HCT116 (cell line): ENCODE measurements around the gene ABI3. TPM values are rescaled to one million over a fixed set of nuclear protein-coding genes. Genes with fewer than 3 reads are reported as not detected.

ENCODE experiments used
- ATAC-seq: fragments of 200-7000 bp; cut with Tn5 transposase; 2 replicates; pipeline ENCODE4 v1.9.1; 2020; ENCODE audit warnings: mild to moderate bottlenecking, moderate library complexity
- BruUV-seq: library from RNA; stranded (reverse); fragments of 400-500 nt; replicated peaks from 2 replicates; lab custom pipeline; 2021; lab: Mats Ljungman, UMichigan
- CTCF ChIA-PET: fragments of 300-600 bp; sonication (Branson Sonifier 250); formaldehyde crosslinking; loops from one replicate; lab custom pipeline; 2021; ENCODE audit warnings: antibody characterized with exemption; lab: Charles Lee
- POLR2A ChIA-PET: fragments of 300-600, 350-600 bp; sonication (Branson Sonifier 250); formaldehyde crosslinking; loops from one replicate; lab custom pipeline; 2021; ENCODE audit warnings: antibody characterized with exemption; lab: Charles Lee
- RAD21 ChIA-PET, 2 experiments: fragments of 300-600 bp; sonication (Branson Sonifier 250); formaldehyde crosslinking; loops; one replicate each; lab custom pipeline; 2023; ENCODE audit warnings: low total read pairs in 2 of 2; ENCODE audit not compliant: uncharacterized antibody in 2 of 2, unreplicated experiment in 2 of 2, low non-redundant PET in 1 of 2; lab: Charles Lee
- DNase-seq: peaks from one replicate; pipeline ENCODE4 v3.0.0-alpha.2; 2010; ENCODE audit warnings: low read depth, low spot score
- H2AFZ ChIP-seq: fragments of 200-600 bp; shearing (Covaris generic), sonication (generic); 2 replicates; pipeline ENCODE4 v1.6.1; 2017; ENCODE audit warnings: low read depth, mixed run types, mixed read lengths, antibody characterized with exemption, low read length; ENCODE audit not compliant: poor library complexity, severe bottlenecking
- H3K27ac ChIP-seq: 2 replicates; pipeline ENCODE4 v1.5.1; 2012; ENCODE audit warnings: low read depth, low read length
- H3K27me3 ChIP-seq: fragments of 200-600 bp; sonication (generic); 2 replicates; pipeline ENCODE4 v1.6.1; 2016; ENCODE audit warnings: mixed run types, low read length, mixed read lengths; ENCODE audit not compliant: insufficient read depth
- H3K36me3 ChIP-seq, 2 experiments: fragments of 200-500 bp in 1 of 2; fragments of 200-600 bp in 1 of 2; sonication (Bioruptor generic) in 1 of 2; sonication (generic) in 1 of 2; 2 replicates each; pipeline versions ENCODE4 v1.5.1 to v1.6.1; 2014 to 2016; ENCODE audit warnings: low read length in 2 of 2, inconsistent platforms in 1 of 2, mixed read lengths in 1 of 2, mixed run types in 1 of 2; ENCODE audit not compliant: insufficient read depth in 2 of 2, control insufficient read depth in 1 of 2
- H3K4me1 ChIP-seq, 2 experiments: fragments of 200-600 bp in 1 of 2; sonication (generic) in 1 of 2; 2 replicates each; pipeline versions ENCODE4 v1.5.1 to v1.6.1; 2012 to 2017; ENCODE audit warnings: low read length in 2 of 2, inconsistent platforms in 1 of 2, mild to moderate bottlenecking in 1 of 2, mixed read lengths in 1 of 2, mixed run types in 1 of 2, moderate library complexity in 1 of 2; ENCODE audit not compliant: insufficient read depth in 2 of 2, control insufficient read depth in 1 of 2
- H3K4me2 ChIP-seq: fragments of 200-600 bp; sonication (generic); 2 replicates; pipeline ENCODE4 v1.6.1; 2017; ENCODE audit warnings: mixed run types, low read length, mixed read lengths
- H3K4me3 ChIP-seq, 2 experiments: fragments of 200-600 bp in 1 of 2; sonication (generic) in 1 of 2; replicated peaks in 1 of 2; 2 replicates each; pipeline ENCODE4 v1.5.1; 2011 to 2016; ENCODE audit warnings: low read length in 2 of 2, control low read depth in 1 of 2, low read depth in 1 of 2, mild to moderate bottlenecking in 1 of 2, mixed read lengths in 1 of 2, mixed run types in 1 of 2
- H3K79me2 ChIP-seq: fragments of 200-600 bp; sonication (generic); 2 replicates; pipeline ENCODE4 v1.6.1; 2017; ENCODE audit warnings: mild to moderate bottlenecking, mixed run types, low read length, moderate library complexity, mixed read lengths; ENCODE audit not compliant: insufficient read depth
- H3K9ac ChIP-seq: fragments of 200-600 bp; sonication (generic); 2 replicates; pipeline ENCODE4 v1.6.1; 2016; ENCODE audit warnings: low read length, mixed read lengths
- H3K9me2 ChIP-seq: fragments of 200-600 bp; sonication (generic), shearing (Covaris generic); 2 replicates; pipeline ENCODE4 v1.6.1; 2017; ENCODE audit warnings: mixed run types, mild to moderate bottlenecking, moderate library complexity; ENCODE audit not compliant: insufficient read depth
- H3K9me3 ChIP-seq, 2 experiments: fragments of 200-500 bp in 1 of 2; fragments of 200-600 bp in 1 of 2; sonication (Bioruptor generic) in 1 of 2; sonication (generic) in 1 of 2; 2 replicates each; pipeline ENCODE4 v1.6.1; 2014 to 2017; ENCODE audit warnings: low read length in 2 of 2, mixed read lengths in 2 of 2, inconsistent platforms in 1 of 2, low read depth in 1 of 2, mild to moderate bottlenecking in 1 of 2, mixed run types in 1 of 2, moderate library complexity in 1 of 2; ENCODE audit not compliant: control insufficient read depth in 1 of 2, insufficient read depth in 1 of 2
- H4K20me1 ChIP-seq: fragments of 200-600 bp; sonication (generic), shearing (Covaris generic); 2 replicates; pipeline ENCODE4 v1.6.1; 2017; ENCODE audit warnings: mixed run types, mild to moderate bottlenecking, moderate library complexity; ENCODE audit not compliant: insufficient read depth
- ATF3 ChIP-seq: IDR thresholded peaks from 2 replicates; pipeline ENCODE4 v1.6.1; 2012
- CBX3 ChIP-seq: IDR thresholded peaks from 2 replicates; pipeline ENCODE4 v1.6.1; 2012; ENCODE audit warnings: low read depth
- CEBPB ChIP-seq: IDR thresholded peaks from 2 replicates; pipeline ENCODE4 v1.6.1; 2012; ENCODE audit warnings: low read depth
- EGR1 ChIP-seq: IDR thresholded peaks from 2 replicates; pipeline ENCODE4 v1.6.1; 2012; ENCODE audit warnings: low read depth
- ELF1 ChIP-seq: IDR thresholded peaks from 2 replicates; pipeline ENCODE4 v1.6.1; 2012; ENCODE audit warnings: low read depth, borderline replicate concordance
- EZH2 ChIP-seq: fragments of 200-600 bp; sonication (generic); IDR thresholded peaks from 2 replicates; pipeline ENCODE4 v1.6.1; 2017; ENCODE audit warnings: antibody characterized with exemption, mixed run types
- EZH2phosphoT487 ChIP-seq: fragments of 200-600 bp; IDR thresholded peaks from 2 replicates; pipeline ENCODE4 v1.6.1; 2018; ENCODE audit warnings: antibody characterized with exemption, borderline replicate concordance
- FOSL1 ChIP-seq: IDR thresholded peaks from 2 replicates; pipeline ENCODE4 v1.6.1; 2012; ENCODE audit warnings: low read depth
- JUND ChIP-seq: IDR thresholded peaks from 2 replicates; pipeline ENCODE4 v1.6.1; 2012
- POLR2AphosphoS5 ChIP-seq: IDR thresholded peaks from 2 replicates; pipeline ENCODE4 v1.6.1; 2011; ENCODE audit warnings: mild to moderate bottlenecking, low read depth, low read length, moderate library complexity
- RAD21 ChIP-seq: IDR thresholded peaks from 2 replicates; pipeline ENCODE4 v1.6.1; 2012; ENCODE audit warnings: low read depth, mild to moderate bottlenecking
- TCF7L2 ChIP-seq: IDR thresholded peaks from 2 replicates; pipeline ENCODE4 v1.7.0; 2011; ENCODE audit warnings: borderline replicate concordance, inconsistent platforms; ENCODE audit not compliant: insufficient read depth, insufficient read length; ENCODE audit errors: extremely low read depth
- YY1 ChIP-seq: IDR thresholded peaks from 2 replicates; pipeline ENCODE4 v1.6.1; 2011; ENCODE audit warnings: low read length, low read depth, moderate library complexity, mild to moderate bottlenecking; ENCODE audit not compliant: insufficient replicate concordance; ENCODE audit errors: extremely low read depth
- ZBTB33 ChIP-seq: IDR thresholded peaks from 2 replicates; pipeline ENCODE4 v1.6.1; 2011; ENCODE audit warnings: mild to moderate bottlenecking, low read length, moderate library complexity; ENCODE audit not compliant: insufficient replicate concordance; ENCODE audit errors: extremely low read depth
- intact Hi-C: fragments of 100-400 bp; cut with micrococcal nuclease; formaldehyde crosslinking; loops from 2 replicates; pipeline ENCODE4 v1.10.0; 2022
- total RNA-seq: library from RNA; stranded (reverse); gene quantifications from one replicate; pipeline ENCODE4 v1.2.1, GENCODE V29; 2021; ENCODE audit not compliant: unreplicated experiment

Gene ABI3
- total RNA-seq, 1 experiment from 2014 or later = 0.12 TPM

DNA sequence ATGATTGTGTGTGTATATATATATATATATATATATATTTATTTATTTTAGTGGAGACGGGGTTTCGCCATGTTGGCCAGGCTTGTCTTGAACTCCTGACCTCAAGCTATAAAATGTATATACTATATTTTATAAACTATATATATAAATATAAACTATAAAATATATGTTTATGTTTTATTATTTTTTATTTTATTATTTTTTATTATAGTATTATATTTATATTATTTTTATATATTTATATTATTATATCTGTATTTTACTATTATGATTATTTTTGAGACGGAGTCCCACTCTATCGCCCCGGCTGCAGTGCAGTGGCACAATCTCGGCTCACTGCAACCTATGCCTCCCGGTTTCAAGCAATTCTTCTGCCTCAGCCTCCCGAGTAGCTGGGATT lies 30.5 kb downstream of the ABI3 start:
- Histone ChIP-seq H3K4me3 (no peak overlapping the region), H3K9me3 (no peaks in the 10 kb centered on the region), H3K27ac (no peak overlapping the region), H3K79me2 (no peaks in the 10 kb centered on the region), H3K9me2 (no peaks in the 10 kb centered on the region), H3K27me3 (no peaks in the 10 kb centered on the region), H3K9ac (no peak overlapping the region), H3K36me3 (no peaks in the 10 kb centered on the region), H2AFZ (no peak overlapping the region), H3K4me1 (no peaks in the 10 kb centered on the region), H4K20me1 (no peaks in the 10 kb centered on the region)
- POLR2A ChIA-PET = no interaction called here
- no peak for ATAC-seq
- CTCF ChIA-PET = no interaction called here
- intact Hi-C loops = no loop called here
- TF ChIP-seq TCF7L2 = no peak
- TF ChIP-seq CEBPB = no peak
- TF ChIP-seq YY1 = no peak
- no peak for TF ChIP-seq ELF1
- TF ChIP-seq JUND = no peak
- TF ChIP-seq ATF3 = no peak
- TF ChIP-seq EZH2 = no peak
- TF ChIP-seq ZBTB33 = no peak
- TF ChIP-seq POLR2AphosphoS5 = no peak
- no peak for TF ChIP-seq FOSL1
- no peak for TF ChIP-seq RAD21
- no peak for TF ChIP-seq CBX3
- TF ChIP-seq EZH2phosphoT487 = no peak
- TF ChIP-seq EGR1 = no peak
- TF ChIP-seq, all 23 proteins: peak for 0
- RAD21 ChIA-PET = no interaction called here
- no peak for DNase-seq
- H3K4me2 ChIP-seq = no peak overlapping the region
- no TSS peak for BruUV-seq
